ENCODE data around the gene CHKA.

The CHKA gene

GRCh38 chr11:68014947-68015447 lies 106.2 kb downstream of the CHKA start:
- no peak for DNase-seq (ENCODE audit: low read depth in 4 of 4, low spot score in 1 of 4)

DNA sequence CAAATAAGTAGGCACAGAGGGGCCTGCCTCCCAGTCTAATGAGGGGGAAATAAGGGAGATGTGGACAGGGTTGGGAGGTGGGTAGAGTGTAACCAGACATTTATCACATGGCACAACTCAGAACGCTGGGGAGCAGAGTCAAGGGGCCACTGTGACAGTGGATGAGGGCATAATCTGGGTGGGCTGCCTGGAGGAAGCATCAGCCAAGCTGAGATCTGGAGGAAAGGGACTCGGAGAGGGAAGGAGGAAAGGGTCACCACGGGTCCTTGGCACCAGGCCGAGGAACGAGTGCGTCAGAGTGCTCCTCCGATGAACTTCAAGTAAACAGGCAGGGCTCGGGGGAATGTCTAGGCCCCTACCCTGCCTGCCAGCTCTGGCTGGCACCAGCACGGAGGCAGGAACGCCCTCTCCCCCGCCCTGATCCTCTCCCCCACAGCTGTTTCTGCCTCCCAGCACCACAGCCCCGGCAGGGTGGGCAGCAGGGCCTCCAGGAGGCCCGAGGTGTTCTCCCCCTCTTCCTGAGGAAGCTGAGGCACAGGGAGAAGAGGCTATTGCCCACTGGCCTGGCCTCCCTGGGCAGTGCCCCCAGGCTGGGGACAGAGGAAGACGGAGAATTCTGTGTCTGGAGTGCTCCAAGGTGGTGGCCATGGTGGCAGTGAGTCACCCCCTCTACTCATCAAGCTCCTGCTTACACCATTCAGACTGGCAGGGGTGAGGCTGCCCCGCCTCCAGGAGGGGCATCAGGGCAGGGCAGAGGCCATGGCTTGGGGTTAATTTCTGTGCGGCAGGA lies 106.8 kb downstream of the CHKA start:
- DNase-seq (ENCODE audit: low read depth in 4 of 4, low spot score in 1 of 4): no peak

- DNase-seq (ENCODE audit: low read depth in 4 of 4, low spot score in 1 of 4): no peak
These were observed 107.5 kb downstream of the CHKA start for GRCh38 chr11:68013611-68014156.

DNA sequence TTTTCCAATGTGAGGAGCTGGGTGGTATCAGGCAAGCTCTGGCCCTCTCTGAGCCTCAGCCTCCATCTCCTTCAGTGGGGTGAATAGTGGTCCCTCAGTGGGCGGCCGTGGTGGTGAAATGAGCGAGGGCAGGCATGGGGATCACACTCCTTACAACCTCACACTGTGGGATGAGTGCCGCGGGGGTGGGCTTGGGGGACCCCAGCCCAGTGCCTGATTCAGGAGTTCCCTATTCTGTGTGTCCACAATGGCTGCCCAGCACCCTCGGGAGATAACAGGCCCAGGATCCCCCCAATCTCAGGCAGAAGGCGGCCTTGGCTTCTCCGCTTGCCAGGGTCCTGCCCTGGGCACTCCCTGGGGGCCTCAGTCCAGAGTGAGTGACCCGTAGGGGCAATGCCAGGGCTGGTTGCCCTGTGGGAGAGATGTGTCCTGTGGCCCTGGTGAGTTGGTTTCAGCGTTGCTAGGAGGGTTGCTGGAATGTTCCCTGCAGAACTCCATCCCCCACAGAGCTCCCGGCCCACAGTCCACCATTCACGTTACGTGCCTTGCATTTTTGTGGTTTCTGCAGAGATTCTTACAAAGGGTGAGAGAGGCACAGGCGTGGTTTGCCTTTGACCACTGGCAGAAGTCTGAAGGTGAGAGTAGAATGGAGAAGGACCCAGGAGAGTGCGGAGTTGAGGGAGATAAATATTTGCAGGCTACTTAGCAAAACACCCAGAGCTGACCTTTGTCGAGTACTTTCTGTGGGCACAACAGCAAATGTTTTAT lies 108.2 kb downstream of the CHKA start:
- no peak for DNase-seq (ENCODE audit: low read depth in 4 of 4, low spot score in 1 of 4)

DNA sequence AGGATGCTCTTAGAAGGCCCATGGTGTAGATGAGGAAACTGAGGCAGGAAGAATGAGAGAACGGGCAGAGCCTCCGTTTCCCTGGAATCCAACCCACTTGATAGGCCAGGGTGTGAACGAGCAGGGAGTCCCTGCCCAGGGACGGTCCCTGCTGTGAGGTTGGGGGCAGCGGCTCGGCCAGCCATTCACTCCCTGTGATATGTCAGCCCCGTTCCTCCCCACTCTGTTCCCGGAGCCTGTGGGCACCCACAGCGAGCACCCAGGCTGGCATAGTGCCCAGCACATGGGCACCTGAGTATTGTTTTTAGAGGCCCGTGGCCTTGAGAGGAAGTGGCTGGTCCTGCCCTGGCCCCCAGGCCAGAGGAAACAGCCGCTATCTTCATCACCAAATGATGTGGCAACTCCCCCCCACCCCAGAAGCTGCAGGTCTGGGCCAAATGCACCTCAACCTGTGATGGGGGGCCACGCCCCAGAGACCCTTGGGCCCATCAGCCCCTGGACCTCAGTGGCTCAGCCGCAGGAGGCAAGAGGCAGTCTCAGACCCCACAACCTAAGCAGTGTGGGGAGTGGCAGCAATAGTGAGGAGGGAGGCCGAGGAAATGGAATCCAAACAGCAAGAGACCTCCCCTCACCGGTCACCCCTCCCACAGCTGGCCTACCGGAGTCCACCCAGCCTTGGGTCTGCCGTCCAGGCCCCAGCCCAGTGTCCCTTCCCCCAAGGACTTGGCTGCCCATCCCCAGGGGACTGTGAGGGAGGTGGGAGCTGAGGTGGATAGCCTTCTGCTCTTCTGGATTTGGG lies 108.9 kb downstream of the CHKA start:
- no peak for DNase-seq (ENCODE audit: low read depth in 4 of 4, low spot score in 1 of 4)

- no peak for DNase-seq (ENCODE audit: low read depth in 4 of 4, low spot score in 1 of 4)
These were observed 109.9 kb downstream of the CHKA start for GRCh38 chr11:68011051-68011943.

- DNase-seq (ENCODE audit: low read depth in 4 of 4, low spot score in 1 of 4): no peak
These were observed 110.8 kb downstream of the CHKA start, which contains the start of gene ALDH3B1 for GRCh38 chr11:68010090-68011041. TSS of gene ALDH3B1 (plus strand) at chr11:68010327. CDS start at chr11:68015298, 4,971 bp downstream.

- no peak for DNase-seq (ENCODE audit: low read depth in 4 of 4, low spot score in 1 of 4)
These were observed 111.6 kb downstream of the CHKA start for GRCh38 chr11:68009391-68010089.

- DNase-seq (ENCODE audit: low read depth in 4 of 4, low spot score in 1 of 4): no peak
These were observed 112.5 kb downstream of the CHKA start for GRCh38 chr11:68008381-68009337.

DNA sequence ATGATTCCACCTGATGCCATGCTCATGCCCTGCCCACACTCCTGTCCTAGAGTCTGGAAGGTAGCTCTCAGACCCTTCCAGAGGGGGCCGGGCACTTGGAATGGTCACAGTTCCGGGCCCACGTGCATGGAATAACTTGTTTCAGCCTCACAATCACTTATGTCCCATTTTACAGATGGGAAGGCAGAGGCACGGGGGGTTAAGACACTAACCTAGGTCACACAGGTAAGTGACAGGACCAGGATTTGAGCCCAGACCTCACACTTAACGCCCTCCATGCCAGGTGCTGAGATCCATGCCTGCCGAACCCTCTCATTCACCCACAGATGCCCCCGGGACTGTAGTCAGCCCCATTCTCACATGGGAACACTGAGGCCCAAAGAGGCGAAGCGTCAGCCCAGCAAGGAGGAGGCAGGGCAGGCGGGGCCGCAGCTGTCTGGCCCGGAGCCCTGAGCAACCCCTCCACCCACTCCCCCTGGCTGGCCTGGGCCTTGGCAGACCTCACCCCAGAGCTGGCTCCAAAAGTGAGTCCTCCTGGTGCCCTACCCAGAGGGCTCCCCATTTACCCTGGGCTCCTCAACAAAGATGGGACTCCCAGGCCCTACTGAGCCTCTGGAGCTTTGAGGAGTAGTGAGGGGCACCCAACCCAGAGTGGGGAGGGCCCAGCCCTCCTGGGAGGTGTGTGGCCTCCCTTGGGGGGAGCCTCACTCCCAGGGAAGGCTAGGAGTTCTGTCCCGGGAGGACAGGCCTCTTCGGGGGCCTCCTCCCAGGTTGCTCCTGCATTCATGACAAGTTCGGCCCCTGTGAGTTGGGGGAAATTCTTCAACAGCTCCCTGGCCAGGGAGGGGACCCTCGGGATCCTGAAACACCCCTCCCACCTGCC lies 113.4 kb downstream of the CHKA start:
- no peak for DNase-seq (ENCODE audit: low read depth in 4 of 4, low spot score in 1 of 4)

GRCh38 chr11:68006606-68007166 lies 114.5 kb downstream of the CHKA start:
- DNase-seq (ENCODE audit: low read depth in 4 of 4, low spot score in 1 of 4): no peak

- no peak for DNase-seq (ENCODE audit: low read depth in 4 of 4, low spot score in 1 of 4)
These were observed 116.4 kb downstream of the CHKA start for GRCh38 chr11:68004551-68005335.

GRCh38 chr11:68003846-68004550 lies 117.2 kb downstream of the CHKA start, which contains the start of gene UNC93B1:
TSS of gene UNC93B1 (minus strand) at chr11:68004097. CDS start at chr11:68004043, 54 bp downstream.
- DNase-seq (ENCODE audit: low read depth in 4 of 4, low spot score in 1 of 4): peak; percentile 34 to 81 (median 64)
